NT2/D1 (cell line): ENCODE data around the gene EIF2B4.

ENCODE experiments used
- SUZ12 ChIP-seq: IDR thresholded peaks from 2 replicates; pipeline ENCODE4 v1.6.1; 2011; ENCODE audit not compliant: insufficient read length, insufficient read depth; ENCODE audit errors: extremely low read depth
- YY1 ChIP-seq: IDR thresholded peaks from 2 replicates; pipeline ENCODE4 v1.6.1; 2011; ENCODE audit not compliant: insufficient read length, insufficient read depth
- ZNF274 ChIP-seq: IDR thresholded peaks from 2 replicates; pipeline ENCODE4 v1.6.1; 2011; ENCODE audit warnings: mild to moderate bottlenecking, low read depth, low read length

- TF ChIP-seq YY1 (no peak), ZNF274 (no peak), SUZ12 (no peak)
Observed at GRCh38 chr2:27369471-27370025, 590 bp downstream of the EIF2B4 start.
